Astrocyte (in vitro differentiated cells and primary cell): Measurements from ENCODE around the gene AURKAIP1.

Source experiments
- EZH2 ChIP-seq: IDR thresholded peaks from 2 replicates; pipeline ENCODE4 v1.6.1; 2012; ENCODE audit warnings: mild to moderate bottlenecking, low read length, inconsistent platforms; ENCODE audit not compliant: insufficient read depth
- TF ChIP-seq, protein P1 (sequence below): IDR thresholded peaks from 2 replicates; pipeline ENCODE4 v1.5.1; 2011; ENCODE audit warnings: low read depth, mild to moderate bottlenecking, inconsistent platforms, low read length, moderate library complexity; ENCODE audit not compliant: insufficient read depth

DNA sequence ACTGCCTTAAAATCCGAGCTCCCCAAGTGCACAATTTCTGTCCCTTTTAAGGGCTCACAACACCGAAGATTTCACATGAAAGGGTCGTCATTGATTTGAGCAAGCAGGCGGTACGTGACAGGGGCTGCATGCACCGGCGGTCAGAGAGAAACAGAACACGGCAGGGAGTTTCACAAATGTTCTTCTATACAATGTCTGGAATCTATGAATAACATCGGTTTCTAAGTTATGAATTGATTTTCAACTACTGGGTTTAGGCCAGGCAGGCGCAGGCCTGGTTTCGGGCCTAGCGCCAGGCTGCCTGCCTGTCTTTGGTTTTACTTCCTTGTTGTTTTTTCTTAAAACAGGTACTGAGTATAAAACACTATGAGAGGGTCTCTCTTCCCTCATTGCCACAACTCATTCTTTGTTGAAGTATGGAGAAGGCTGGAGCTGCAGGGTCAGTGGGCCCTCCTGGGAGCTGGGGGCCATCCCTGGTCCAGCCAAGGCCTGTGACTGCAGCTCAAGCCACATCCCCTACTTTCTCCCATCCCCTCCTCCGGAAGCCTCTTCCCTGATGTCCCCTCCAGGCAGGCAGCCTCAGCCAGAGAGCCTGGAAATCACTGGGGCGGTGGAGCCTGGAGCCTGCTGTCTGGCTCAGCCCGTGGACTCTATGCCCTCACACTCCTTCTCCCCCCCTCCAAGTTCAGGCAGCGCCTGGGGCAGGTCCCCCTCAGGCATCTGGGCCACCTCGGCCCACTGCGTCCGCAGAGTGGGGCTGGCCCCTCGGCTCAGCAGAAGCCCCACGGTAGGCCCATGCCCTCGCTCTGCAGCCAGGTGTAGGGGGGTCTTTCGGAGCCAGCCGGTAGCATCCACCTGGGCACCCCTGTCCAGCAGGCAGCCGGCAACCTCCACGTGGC lies 43.7 kb upstream of the AURKAIP1 start:
- TF ChIP-seq, protein P1, sequence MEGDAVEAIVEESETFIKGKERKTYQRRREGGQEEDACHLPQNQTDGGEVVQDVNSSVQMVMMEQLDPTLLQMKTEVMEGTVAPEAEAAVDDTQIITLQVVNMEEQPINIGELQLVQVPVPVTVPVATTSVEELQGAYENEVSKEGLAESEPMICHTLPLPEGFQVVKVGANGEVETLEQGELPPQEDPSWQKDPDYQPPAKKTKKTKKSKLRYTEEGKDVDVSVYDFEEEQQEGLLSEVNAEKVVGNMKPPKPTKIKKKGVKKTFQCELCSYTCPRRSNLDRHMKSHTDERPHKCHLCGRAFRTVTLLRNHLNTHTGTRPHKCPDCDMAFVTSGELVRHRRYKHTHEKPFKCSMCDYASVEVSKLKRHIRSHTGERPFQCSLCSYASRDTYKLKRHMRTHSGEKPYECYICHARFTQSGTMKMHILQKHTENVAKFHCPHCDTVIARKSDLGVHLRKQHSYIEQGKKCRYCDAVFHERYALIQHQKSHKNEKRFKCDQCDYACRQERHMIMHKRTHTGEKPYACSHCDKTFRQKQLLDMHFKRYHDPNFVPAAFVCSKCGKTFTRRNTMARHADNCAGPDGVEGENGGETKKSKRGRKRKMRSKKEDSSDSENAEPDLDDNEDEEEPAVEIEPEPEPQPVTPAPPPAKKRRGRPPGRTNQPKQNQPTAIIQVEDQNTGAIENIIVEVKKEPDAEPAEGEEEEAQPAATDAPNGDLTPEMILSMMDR = no peak
- TF ChIP-seq EZH2 = no peak
